ENCODE results near the gene APBB2. TPM values are rescaled to one million over a fixed set of nuclear protein-coding genes. Genes with fewer than 3 reads are reported as not detected.

Gene APBB2
- total and polyA plus RNA-seq, 2 of the 4 experiments (the other 2 are of a cell fraction) = 47.9 to 75.5 TPM

- H3K9me1 ChIP-seq (ENCODE audit: insufficient read depth, low read length) = no peaks in the 10 kb centered on the region; the same call in 1 of the 2 replicates
- no peak overlapping the region for H4K8ac ChIP-seq (ENCODE audit: low read depth in 2 of 2, low read length in 2 of 2)
- H4K91ac ChIP-seq (ENCODE audit: insufficient read depth, low read depth, low read length) = no peak overlapping the region
- in situ Hi-C loops (cut with MboI; ENCODE audit: low sequenced_read_pairs) = no loop called here
- H2AFZ ChIP-seq (replicated peaks; ENCODE audit: low read length, poor library complexity) = no peak overlapping the region
- H2AK9ac ChIP-seq (replicated peaks; ENCODE audit: low read depth, low read length, poor library complexity) = no peak overlapping the region
- no peaks in the 10 kb centered on the region for H3K36me3 ChIP-seq (ENCODE audit: control insufficient read depth, insufficient read depth, low read length)
- H3K27ac ChIP-seq (ENCODE audit: insufficient read depth, low read length) = no peak overlapping the region
- intact Hi-C loops (cut with micrococcal nuclease) = loop anchor here (5.0 kb wide), 1 partner anchor 34 kb away; no protein-coding TSS in a partner anchor
- H3K18ac ChIP-seq (ENCODE audit: low read depth, low read length) = no peak overlapping the region
- no peak overlapping the region for H3K23ac ChIP-seq (ENCODE audit: low read depth, low read length)
- H4K5ac ChIP-seq (ENCODE audit: low read depth, low read length) = no peak overlapping the region
- BruUV-seq (replicated peaks) = no TSS peak
- 100% methylated on average over 1 of the region's 3 CpGs; no CpG with 5 or more reads in 1 of the 2 experiments for WGBS, 2 experiments (ENCODE audit: extremely low coverage in 2 of 2, insufficient read length in 1 of 2)
- no peak overlapping the region for H2BK20ac ChIP-seq (ENCODE audit: low read depth, low read length)
- H3K4me1 ChIP-seq (ENCODE audit: control insufficient read depth, insufficient read depth, low read length) = peaks cover 2% of the 10 kb centered on the region; the same call in 1 of the 2 replicates
- ChIA-PET POLR2A (ENCODE audit: unreplicated experiment) (no interaction called here), CTCF (no interaction called here)
- DNase-seq (no peak), ATAC-seq (ENCODE audit: low read depth) (no peak)
- no peaks in the 10 kb centered on the region for H4K20me1 ChIP-seq (ENCODE audit: insufficient read depth, low read length)
- no peak overlapping the region for H3K4me2 ChIP-seq (ENCODE audit: low read depth, low read length)
- no peak overlapping the region for H2BK120ac ChIP-seq (ENCODE audit: low read depth, low read length)
- TF ChIP-seq FOS (IDR thresholded peaks at IDR 0.05; ENCODE audit: low read depth, low read length) = no peak
- TF ChIP-seq NFE2L2 (IDR thresholded peaks at IDR 0.05; ENCODE audit: low read depth, low read length) = no peak
- no peak for TF ChIP-seq RAD21 (IDR thresholded peaks at IDR 0.05; ENCODE audit: low read length)
- TF ChIP-seq, protein P1, sequence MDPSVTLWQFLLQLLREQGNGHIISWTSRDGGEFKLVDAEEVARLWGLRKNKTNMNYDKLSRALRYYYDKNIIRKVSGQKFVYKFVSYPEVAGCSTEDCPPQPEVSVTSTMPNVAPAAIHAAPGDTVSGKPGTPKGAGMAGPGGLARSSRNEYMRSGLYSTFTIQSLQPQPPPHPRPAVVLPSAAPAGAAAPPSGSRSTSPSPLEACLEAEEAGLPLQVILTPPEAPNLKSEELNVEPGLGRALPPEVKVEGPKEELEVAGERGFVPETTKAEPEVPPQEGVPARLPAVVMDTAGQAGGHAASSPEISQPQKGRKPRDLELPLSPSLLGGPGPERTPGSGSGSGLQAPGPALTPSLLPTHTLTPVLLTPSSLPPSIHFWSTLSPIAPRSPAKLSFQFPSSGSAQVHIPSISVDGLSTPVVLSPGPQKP (IDR thresholded peaks at IDR 0.05; ENCODE audit: borderline replicate concordance, low read depth, low read length) = no peak
- no peak for TF ChIP-seq MAFK (IDR thresholded peaks at IDR 0.05; ENCODE audit: low read depth, low read length)
- no peak for TF ChIP-seq MAZ (IDR thresholded peaks at IDR 0.05; ENCODE audit: borderline replicate concordance, low read depth, low read length)
- TF ChIP-seq CHD1 (IDR thresholded peaks at IDR 0.05; ENCODE audit: low read depth, low read length) = no peak
- TF ChIP-seq POLR2A (IDR thresholded peaks at IDR 0.05; ENCODE audit: low read depth, low read length) = no peak
- TF ChIP-seq CEBPB (IDR thresholded peaks at IDR 0.05; ENCODE audit: low read depth, low read length) = no peak
- TF ChIP-seq RFX5 (IDR thresholded peaks at IDR 0.05; ENCODE audit: low read depth, low read length) = no peak
- TF ChIP-seq BHLHE40 (IDR thresholded peaks at IDR 0.05; ENCODE audit: low read depth, low read length) = no peak
- TF ChIP-seq CTCF (conservative IDR thresholded peaks at IDR 0.05; ENCODE audit: low read depth, low read length) = no peak
- TF ChIP-seq, protein P2, sequence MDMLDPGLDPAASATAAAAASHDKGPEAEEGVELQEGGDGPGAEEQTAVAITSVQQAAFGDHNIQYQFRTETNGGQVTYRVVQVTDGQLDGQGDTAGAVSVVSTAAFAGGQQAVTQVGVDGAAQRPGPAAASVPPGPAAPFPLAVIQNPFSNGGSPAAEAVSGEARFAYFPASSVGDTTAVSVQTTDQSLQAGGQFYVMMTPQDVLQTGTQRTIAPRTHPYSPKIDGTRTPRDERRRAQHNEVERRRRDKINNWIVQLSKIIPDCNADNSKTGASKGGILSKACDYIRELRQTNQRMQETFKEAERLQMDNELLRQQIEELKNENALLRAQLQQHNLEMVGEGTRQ (IDR thresholded peaks at IDR 0.05; ENCODE audit: low read depth, low read length) = no peak
- H3K14ac ChIP-seq (replicated peaks; ENCODE audit: low read depth, low read length) = no peak overlapping the region
- H3K27me3 ChIP-seq (ENCODE audit: control insufficient read depth, insufficient read depth, low read length) = no peaks in the 10 kb centered on the region
- H3K9ac ChIP-seq (ENCODE audit: low read depth, low read length) = no peak overlapping the region
- H3K4ac ChIP-seq (ENCODE audit: low read depth, low read length) = no peak overlapping the region
- H3K9me3 ChIP-seq (ENCODE audit: control insufficient read depth, insufficient read depth, low read length) = no peaks in the 10 kb centered on the region
- H2BK5ac ChIP-seq (ENCODE audit: low read depth, low read length, poor library complexity, severe bottlenecking) = no peak overlapping the region
- no peak overlapping the region for H2BK15ac ChIP-seq (ENCODE audit: low read depth, low read length)
- dilution Hi-C loops (cut with HindIII; ENCODE audit: low sequenced_read_pairs, unreplicated experiment) = no loop called here
- H3K4me3 ChIP-seq (ENCODE audit: insufficient read depth, low read depth, low read length) = no peak overlapping the region
- peaks cover 14 to 28% of the 10 kb centered on the region in 2 experiments for H3K79me1 ChIP-seq (ENCODE audit: low read depth in 1 of 2, low read length in 2 of 2)
- H3K56ac ChIP-seq (ENCODE audit: extremely low read depth, insufficient read depth, low read length) = no peak overlapping the region
- H2AK5ac ChIP-seq (ENCODE audit: low read depth, low read length) = no peak overlapping the region
These were observed 105.9 kb downstream of the APBB2 start for GRCh38 chr4:41108481-41108880.

Measured in IMR-90 (cell line).